GM12878 (cell line): ENCODE measurements around the gene KBTBD13. TPM values are rescaled to one million over a fixed set of nuclear protein-coding genes. Genes with fewer than 3 reads are reported as not detected.

Experiments used
- ATAC-seq: fragments of 200-7000 bp; cut with Tn5 transposase; 3 replicates; pipeline ENCODE4 v1.9.1; 2020; ENCODE audit warnings: mild to moderate bottlenecking, moderate library complexity
- BruUV-seq: library from RNA; stranded (reverse); fragments of 400-500 nt; replicated peaks from 2 replicates; lab custom pipeline; 2021; lab: Mats Ljungman, UMichigan
- CTCF ChIA-PET: fragments of 300-600 bp; sonication (Branson Sonifier 250); formaldehyde crosslinking; extraction: SDS; loops from one replicate; lab custom pipeline; 2021; ENCODE audit warnings: inconsistent platforms; lab: Yijun Ruan, JAX
- POLR2A ChIA-PET: fragments of 350-600 bp; formaldehyde crosslinking; extraction: SDS; loops from one replicate; lab custom pipeline; 2021; ENCODE audit warnings: inconsistent platforms; lab: Charles Lee
- RAD21 ChIA-PET: fragments of 300-600 bp; sonication (Branson Sonifier 250); formaldehyde crosslinking; loops from one replicate; lab custom pipeline; 2023; ENCODE audit warnings: antibody characterized with exemption; ENCODE audit not compliant: unreplicated experiment; lab: Charles Lee
- SMC1A ChIA-PET: fragments of 300-600 bp; sonication (Branson Sonifier 250); formaldehyde crosslinking; loops from one replicate; lab custom pipeline; 2023; ENCODE audit not compliant: unreplicated experiment, uncharacterized antibody; lab: Charles Lee
- DNase-seq: peaks from one replicate; pipeline ENCODE4 v3.0.0-alpha.2; 2011; ENCODE audit warnings: low read depth, low spot score
- FAIRE-seq: peaks from 3 replicates; lab custom pipeline; 2011; peaks lifted over from hg19 to GRCh38; lab: Jason Lieb, UNC
- H2AFZ ChIP-seq: 2 replicates; pipeline ENCODE4 v1.6.0; 2011; ENCODE audit warnings: low read depth, low read length, control low read depth; ENCODE audit not compliant: control insufficient read depth
- H3K27ac ChIP-seq: 2 replicates; pipeline ENCODE4 v1.5.1; 2011; ENCODE audit warnings: control low read depth; ENCODE audit not compliant: control insufficient read depth, insufficient read depth
- H3K27me3 ChIP-seq, 2 experiments: replicated peaks in 1 of 2; 2 replicates each; pipeline versions ENCODE4 v1.6.0 to v1.6.1; 2011; ENCODE audit warnings: low read length in 1 of 2; ENCODE audit not compliant: control insufficient read depth in 2 of 2, insufficient read depth in 2 of 2
- H3K36me3 ChIP-seq, 2 experiments: 2 replicates each; pipeline ENCODE4 v1.5.1; 2011; ENCODE audit warnings: low read length in 1 of 2; ENCODE audit not compliant: control insufficient read depth in 2 of 2, insufficient read depth in 2 of 2
- H3K4me1 ChIP-seq: 2 replicates; pipeline ENCODE4 v1.6.1; 2011; ENCODE audit warnings: mild to moderate bottlenecking, low read length, moderate library complexity, mixed read lengths; ENCODE audit not compliant: control insufficient read depth, insufficient read depth
- H3K4me2 ChIP-seq: 2 replicates; pipeline ENCODE4 v1.6.0; 2011; ENCODE audit warnings: control low read depth; ENCODE audit not compliant: control insufficient read depth, insufficient read depth
- H3K4me3 ChIP-seq: fragments of 200-600 bp; sonication (generic); 2 replicates; pipeline ENCODE4 v1.5.1; 2016
- H3K79me2 ChIP-seq: 2 replicates; pipeline ENCODE4 v1.6.0; 2011; ENCODE audit warnings: low read length; ENCODE audit not compliant: control insufficient read depth, insufficient read depth
- H3K9ac ChIP-seq: 2 replicates; pipeline ENCODE4 v1.8.0; 2011; ENCODE audit warnings: low read length, control low read depth, mixed read lengths; ENCODE audit not compliant: control insufficient read depth, insufficient read depth
- H3K9me3 ChIP-seq: replicated peaks from 3 replicates; pipeline ENCODE4 v1.5.1; 2011; ENCODE audit warnings: mild to moderate bottlenecking, low read length; ENCODE audit not compliant: control insufficient read depth, insufficient read depth
- H4K20me1 ChIP-seq: 2 replicates; pipeline ENCODE4 v1.6.0; 2011; ENCODE audit not compliant: control insufficient read depth, insufficient read depth
- CBX3 ChIP-seq: fragments of 200-600 bp; sonication (generic); IDR thresholded peaks from 2 replicates; pipeline ENCODE4 v1.6.1; 2016; ENCODE audit warnings: low read depth, borderline replicate concordance
- CHD4 ChIP-seq: fragments of 200-600 bp; sonication (generic); IDR thresholded peaks from 2 replicates; pipeline ENCODE4 v1.6.1; 2016; ENCODE audit warnings: mild to moderate bottlenecking
- FOS ChIP-seq: IDR thresholded peaks from 3 replicates; pipeline ENCODE4 v1.6.1; 2011; ENCODE audit warnings: borderline replicate concordance; ENCODE audit not compliant: insufficient read length; ENCODE audit errors: extremely low read depth
- GABPA ChIP-seq: IDR thresholded peaks from 2 replicates; pipeline ENCODE4 v1.6.1; 2014; ENCODE audit warnings: antibody characterized with exemption, low read depth, mild to moderate bottlenecking, inconsistent platforms
- MXI1 ChIP-seq: fragments of 150-350 bp; IDR thresholded peaks from 2 replicates; pipeline ENCODE4 v1.6.1; 2011; ENCODE audit warnings: low read depth, mild to moderate bottlenecking, inconsistent platforms, low read length, improper control_type of control experiment
- NBN ChIP-seq: fragments of 450-650 bp; IDR thresholded peaks from 2 replicates; pipeline ENCODE4 v1.6.1; 2016
- PRDM15 ChIP-seq: fragments of 450-650 bp; formaldehyde crosslinking; IDR thresholded peaks from 2 replicates; pipeline ENCODE4 v1.4.0; 2020; ENCODE audit warnings: mild to moderate bottlenecking, moderate library complexity
- RFX5 ChIP-seq: IDR thresholded peaks from 2 replicates; pipeline ENCODE4 v1.6.1; 2011; ENCODE audit warnings: low read depth, low read length, improper control_type of control experiment
- TAF1 ChIP-seq: IDR thresholded peaks from 2 replicates; pipeline ENCODE4 v1.6.1; 2011; ENCODE audit warnings: mild to moderate bottlenecking, low read depth, low read length, borderline replicate concordance
- YY1 ChIP-seq: IDR thresholded peaks from 2 replicates; pipeline ENCODE4 v1.6.1; 2011; ENCODE audit warnings: low read depth, mild to moderate bottlenecking, low read length
- ZBED1 ChIP-seq: IDR thresholded peaks from 2 replicates; pipeline ENCODE4 v1.6.1; 2016; ENCODE audit warnings: borderline replicate concordance
- WGBS: methylation state at CpG from one replicate; pipeline ENCODE4 v1.1.6; 2016; ENCODE audit warnings: low lambda C conversion rate; ENCODE audit not compliant: insufficient replicate concordance, insufficient coverage; ENCODE audit errors: missing lambda C conversion rate; 5-methylcytosine and 5-hydroxymethylcytosine counted together
- in situ Hi-C: fragments of 300-500 bp; cut with MboI; formaldehyde crosslinking; loops from 9 replicates; pipeline ENCODE4 v1.14.3; 2018; ENCODE audit warnings: mixed read lengths
- intact Hi-C: fragments of 100-400 bp; cut with micrococcal nuclease; formaldehyde crosslinking; loops from one replicate; pipeline ENCODE4 v1.14.2; 2022; ENCODE audit not compliant: unreplicated experiment
- polyA plus RNA-seq, 11 experiments: library from polyadenylated mRNA; depleted of rRNA in 4 of 11; unstranded in 6 of 11; stranded (reverse) in 5 of 11; fragments of >200 nt; fragmentation: Nextera tagmentation in 4 of 11; fragmentation: Illumina TruSeq in 1 of 11; extraction: Ambion mirVana in 4 of 11; extraction: Trizol in 1 of 11; gene quantifications; 1 replicate in 1 of 11; 2 replicates in 10 of 11; pipeline versions ENCODE4 v1.2.1 to v1.2.3, GENCODE V29; 2011 to 2016; ENCODE audit warnings: inconsistent platforms in 2 of 11, missing spikeins in 2 of 11, low read depth in 1 of 11
- total RNA-seq, 4 experiments: library from RNA; depleted of rRNA in 3 of 4; stranded (reverse); fragments of >200 nt in 3 of 4; fragmentation: Illumina TruSeq in 1 of 4; extraction: Trizol in 1 of 4; gene quantifications; 2 replicates each; pipeline versions ENCODE4 v1.2.1 to v1.2.3, GENCODE V29; 2013 to 2021
- TF ChIP-seq, protein P1 (sequence below): fragments of 450-650 bp; IDR thresholded peaks from 2 replicates; pipeline ENCODE4 v1.6.1; 2017; ENCODE audit warnings: mild to moderate bottlenecking, low read depth, inconsistent platforms; ENCODE audit not compliant: poor library complexity, severe bottlenecking
- TF ChIP-seq, protein P2 (sequence below): IDR thresholded peaks from 2 replicates; pipeline ENCODE4 v1.6.1; 2011; ENCODE audit warnings: mild to moderate bottlenecking, low read depth, low read length, moderate library complexity; ENCODE audit not compliant: insufficient replicate concordance

The KBTBD13 gene
- total and polyA plus RNA-seq, 10 of the 15 experiments (the other 5 are each of a cell fraction or from before 2014, with no cell fraction given) = 0.06 TPM; not detected in 9

DNA sequence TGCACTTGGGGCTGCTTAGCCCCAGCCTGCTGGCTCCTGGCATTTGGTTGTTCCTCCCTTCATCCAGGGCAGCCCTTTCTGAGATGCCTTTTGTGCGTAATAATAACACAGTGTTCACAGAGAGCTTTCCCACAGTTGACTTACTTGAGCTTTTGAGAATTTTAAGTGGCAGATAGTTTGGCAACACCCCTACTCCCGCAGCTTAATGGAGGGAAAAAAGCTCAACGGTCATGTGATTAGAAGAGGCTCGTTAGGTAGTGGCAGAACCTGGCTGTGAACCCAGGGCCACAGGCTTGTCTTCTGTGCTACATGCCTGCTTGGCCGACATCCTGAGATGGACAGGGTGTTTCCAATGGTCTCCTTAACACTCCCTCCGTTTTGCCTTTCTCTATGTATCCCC lies 4.7 kb downstream of the KBTBD13 start (continued):
- TF ChIP-seq PRDM15 (CRISPR knock-in tag) (no peak), CHD4 (no peak), NBN (no peak), ZBED1 (no peak), GABPA (no peak), FOS (no peak)
- TF ChIP-seq, protein P1, sequence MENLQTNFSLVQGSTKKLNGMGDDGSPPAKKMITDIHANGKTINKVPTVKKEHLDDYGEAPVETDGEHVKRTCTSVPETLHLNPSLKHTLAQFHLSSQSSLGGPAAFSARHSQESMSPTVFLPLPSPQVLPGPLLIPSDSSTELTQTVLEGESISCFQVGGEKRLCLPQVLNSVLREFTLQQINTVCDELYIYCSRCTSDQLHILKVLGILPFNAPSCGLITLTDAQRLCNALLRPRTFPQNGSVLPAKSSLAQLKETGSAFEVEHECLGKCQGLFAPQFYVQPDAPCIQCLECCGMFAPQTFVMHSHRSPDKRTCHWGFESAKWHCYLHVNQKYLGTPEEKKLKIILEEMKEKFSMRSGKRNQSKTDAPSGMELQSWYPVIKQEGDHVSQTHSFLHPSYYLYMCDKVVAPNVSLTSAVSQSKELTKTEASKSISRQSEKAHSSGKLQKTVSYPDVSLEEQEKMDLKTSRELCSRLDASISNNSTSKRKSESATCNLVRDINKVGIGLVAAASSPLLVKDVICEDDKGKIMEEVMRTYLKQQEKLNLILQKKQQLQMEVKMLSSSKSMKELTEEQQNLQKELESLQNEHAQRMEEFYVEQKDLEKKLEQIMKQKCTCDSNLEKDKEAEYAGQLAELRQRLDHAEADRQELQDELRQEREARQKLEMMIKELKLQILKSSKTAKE = no peak

DNA sequence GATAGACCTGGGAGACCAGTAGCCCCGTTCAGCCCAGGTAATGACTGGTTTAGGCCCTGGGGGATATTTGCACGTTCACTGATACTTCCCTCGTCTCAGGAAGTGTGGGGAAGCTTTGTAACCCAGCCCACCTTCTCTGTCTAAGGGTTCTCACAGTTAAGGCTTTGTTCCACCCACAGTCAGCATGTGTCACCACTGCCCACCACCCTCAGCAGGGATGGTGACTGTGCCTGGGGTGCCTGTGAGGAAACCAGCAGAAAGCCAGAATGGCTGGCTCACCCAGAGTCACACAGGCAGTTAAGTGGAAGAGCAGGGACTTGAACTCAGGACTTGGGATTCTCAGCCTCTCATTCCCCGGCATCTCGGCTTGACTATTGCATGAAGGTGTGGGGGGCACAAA lies 5.2 kb downstream of the KBTBD13 start:
- Histone ChIP-seq H3K9ac (no peak overlapping the region), H3K9me3 (no peaks in the 10 kb centered on the region), H3K27me3 (peaks cover 0 to 6% of the 10 kb centered on the region in 2 experiments; a peak in 1 of 4 replicates), H3K4me2 (no peak overlapping the region), H3K4me1 (no peaks in the 10 kb centered on the region), H2AFZ (no peak overlapping the region), H3K36me3 (no peaks in the 10 kb centered on the region), H3K27ac (no peak overlapping the region), H3K4me3 (no peak overlapping the region), H3K79me2 (no peaks in the 10 kb centered on the region), H4K20me1 (peaks cover 3% of the 10 kb centered on the region; the same call in 1 of the 2 replicates)
- CTCF ChIA-PET = interaction anchor here (0.6 kb wide), 1 partner anchor 216 kb away, joined by 3 read pairs; no protein-coding TSS in a partner anchor
- intact Hi-C loops = loop anchor here (10.0 kb wide), 1 partner anchor 347 kb away; no protein-coding TSS in a partner anchor
- in situ Hi-C loops = no loop called here
- POLR2A ChIA-PET = no interaction called here
- FAIRE-seq = no peak
- SMC1A ChIA-PET = interaction anchor here (1.4 kb wide), 1 partner anchor 17 kb away, joined by 3 read pairs; no protein-coding TSS in a partner anchor
- no TSS peak for BruUV-seq
- RAD21 ChIA-PET = no interaction called here
- no peak for ATAC-seq
- 25% methylated on average over 5 of the region's 5 CpGs for WGBS
- DNase-seq = no peak
- TF ChIP-seq ZBED1 = no peak
- no peak for TF ChIP-seq RFX5
- no peak for TF ChIP-seq TAF1
- TF ChIP-seq YY1 = no peak
- TF ChIP-seq, protein P2, sequence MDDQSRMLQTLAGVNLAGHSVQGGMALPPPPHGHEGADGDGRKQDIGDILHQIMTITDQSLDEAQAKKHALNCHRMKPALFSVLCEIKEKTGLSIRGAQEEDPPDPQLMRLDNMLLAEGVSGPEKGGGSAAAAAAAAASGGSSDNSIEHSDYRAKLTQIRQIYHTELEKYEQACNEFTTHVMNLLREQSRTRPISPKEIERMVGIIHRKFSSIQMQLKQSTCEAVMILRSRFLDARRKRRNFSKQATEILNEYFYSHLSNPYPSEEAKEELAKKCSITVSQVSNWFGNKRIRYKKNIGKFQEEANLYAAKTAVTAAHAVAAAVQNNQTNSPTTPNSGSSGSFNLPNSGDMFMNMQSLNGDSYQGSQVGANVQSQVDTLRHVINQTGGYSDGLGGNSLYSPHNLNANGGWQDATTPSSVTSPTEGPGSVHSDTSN = no peak
- no peak for TF ChIP-seq CBX3
- TF ChIP-seq MXI1 = no peak
